ENCODE data around the gene MTTP.

MTTP gene

DNA sequence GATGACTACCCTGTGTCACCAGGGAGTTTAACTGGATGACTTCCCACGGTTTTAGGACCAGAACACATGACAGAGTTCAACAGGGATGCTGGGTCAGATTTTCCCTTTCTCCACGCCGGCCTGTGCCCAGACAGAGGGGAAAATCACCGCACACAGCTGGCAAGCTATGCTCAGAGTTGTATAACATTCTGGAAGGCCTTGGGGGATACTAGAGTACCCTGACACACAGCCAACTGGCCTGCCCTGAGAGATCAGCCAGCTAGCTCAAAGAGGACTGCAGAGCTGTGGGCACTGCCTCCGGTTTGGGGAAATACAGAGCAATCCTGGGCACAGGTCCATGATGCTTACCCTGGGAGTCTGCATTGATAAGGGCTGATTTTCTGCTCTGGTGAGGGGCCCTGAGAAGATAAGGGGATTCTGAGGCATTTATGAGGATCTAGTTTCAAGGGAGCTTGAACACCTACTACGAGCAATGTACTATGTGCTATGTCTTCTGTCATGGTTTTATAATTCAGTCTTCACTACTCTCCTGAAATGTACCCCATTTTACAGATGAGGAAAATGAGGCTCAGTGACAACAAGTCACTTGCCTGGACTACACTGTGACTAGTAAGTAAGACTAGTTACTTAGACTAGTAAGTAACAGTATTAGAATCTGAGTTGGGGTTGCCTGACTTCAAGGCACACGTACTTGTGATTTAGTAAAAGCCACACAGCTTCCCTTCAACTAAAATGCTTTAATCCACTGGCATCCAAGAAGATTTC, 68.3 kb downstream of the MTTP start:
- no peak for DNase-seq

DNA sequence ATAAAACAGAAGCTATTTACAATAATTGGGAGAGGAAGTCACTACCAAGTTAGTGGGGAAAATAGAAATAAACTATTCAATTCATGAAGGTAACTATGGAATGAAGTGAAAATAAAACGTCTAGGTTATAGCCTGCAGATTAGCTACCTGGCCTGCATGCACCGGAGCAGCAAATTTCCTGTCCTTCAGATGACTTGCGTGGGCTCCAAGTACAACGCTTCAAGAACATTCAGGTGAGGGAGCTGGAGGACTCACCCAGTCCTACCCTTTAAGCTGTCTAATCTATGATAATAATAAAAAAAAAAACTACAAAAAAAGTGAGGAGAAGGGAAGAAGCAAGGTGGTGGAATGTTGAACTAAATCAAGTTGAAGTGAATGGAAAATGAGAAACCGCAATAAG, 69.8 kb downstream of the MTTP start:
- DNase-seq = no peak

DNA sequence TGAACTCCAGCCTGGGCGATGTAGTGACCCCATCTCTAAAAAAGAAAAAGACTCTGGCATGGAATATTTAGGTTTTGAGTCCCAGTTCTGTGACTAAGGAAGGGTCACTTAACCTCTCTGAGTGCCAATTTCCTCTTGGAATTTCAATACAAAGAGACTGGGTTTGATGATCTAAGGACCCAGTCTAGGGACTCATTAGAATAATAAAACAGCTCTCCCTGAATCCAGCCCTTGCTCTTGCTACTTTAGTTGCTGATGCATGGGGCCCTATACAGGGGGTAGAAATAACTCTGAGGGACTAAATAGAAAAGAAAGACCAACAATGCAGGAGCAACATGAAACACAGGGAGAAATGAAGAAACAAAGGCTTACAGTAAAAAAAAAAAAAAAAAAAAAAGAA, 70.4 kb downstream of the MTTP start:
- no peak for DNase-seq

GRCh38 chr4:99645638-99646037, 71.0 kb downstream of the MTTP start:
- peak; percentile 31 to 58 for DNase-seq

DNA sequence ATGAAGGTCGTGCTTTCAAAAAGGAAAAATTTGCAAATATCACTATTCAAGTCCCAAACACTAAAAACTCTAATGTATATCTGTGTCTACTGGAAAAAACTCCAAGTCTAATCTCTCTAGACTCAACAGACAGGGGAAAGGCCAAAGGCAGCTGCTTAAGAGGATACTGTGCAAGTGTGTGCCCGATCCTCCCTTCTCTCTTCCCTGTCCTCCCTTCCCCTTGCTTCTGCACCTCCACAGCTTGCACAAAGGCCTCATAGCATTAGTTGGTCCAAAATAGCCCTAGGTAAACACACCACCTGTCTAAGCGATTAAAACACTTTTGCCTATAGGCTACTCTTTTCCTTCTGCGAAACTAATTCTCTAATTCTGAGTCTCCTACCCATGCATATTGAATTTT, 72.4 kb downstream of the MTTP start:
- DNase-seq = peak in 1 of 2 experiments; percentile 4

- peak in 1 of 2 experiments; percentile 27 for DNase-seq
Measured at GRCh38 chr4:99648321-99648720, 73.7 kb downstream of the MTTP start.

- no peak for DNase-seq
Measured at GRCh38 chr4:99649208-99649607, 74.6 kb downstream of the MTTP start.

- DNase-seq = no peak
Measured at GRCh38 chr4:99649778-99650177, 75.2 kb downstream of the MTTP start.

DNA sequence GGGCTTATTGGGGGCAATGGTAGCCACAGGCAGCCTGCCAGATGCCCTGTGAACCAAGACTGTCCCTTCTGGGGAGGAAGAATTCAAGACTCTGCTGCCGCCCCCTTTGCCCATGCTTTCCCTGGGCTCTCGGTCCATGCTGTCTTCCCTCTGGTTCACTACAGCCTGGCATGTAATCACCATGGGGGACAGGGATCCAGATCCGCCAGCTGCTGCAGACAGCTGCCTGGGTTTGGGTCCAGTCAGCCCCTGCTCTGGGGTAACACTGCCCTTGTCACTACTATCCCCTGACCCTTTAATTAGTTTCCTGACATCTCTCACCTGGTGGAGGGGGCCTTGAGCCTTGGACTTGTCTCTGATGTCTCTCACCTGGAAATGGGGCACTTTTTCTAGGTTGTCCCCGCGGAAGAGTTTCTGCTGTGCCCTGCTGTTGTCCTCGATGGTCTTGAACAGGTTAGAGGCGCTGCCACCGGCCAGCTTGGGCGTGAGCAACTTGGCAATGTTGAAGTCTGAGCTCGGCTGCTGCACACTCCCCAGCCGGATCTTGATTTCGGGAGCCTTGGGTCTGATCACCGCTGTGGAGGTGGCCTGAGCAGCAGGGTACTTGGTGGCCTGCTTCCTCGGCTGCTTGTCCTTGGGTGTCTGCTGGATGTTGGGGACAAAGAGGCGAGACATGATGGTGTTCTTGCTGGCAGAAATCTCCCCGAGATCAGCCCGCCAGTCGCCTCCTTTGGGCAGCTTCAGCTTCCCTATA, 76.6 kb downstream of the MTTP start:
- DNase-seq = no peak

GRCh38 chr4:99651811-99652485, 77.3 kb downstream of the MTTP start:
- no peak for DNase-seq

- no peak for DNase-seq
Measured at GRCh38 chr4:99652596-99653436, 78.2 kb downstream of the MTTP start.

DNA sequence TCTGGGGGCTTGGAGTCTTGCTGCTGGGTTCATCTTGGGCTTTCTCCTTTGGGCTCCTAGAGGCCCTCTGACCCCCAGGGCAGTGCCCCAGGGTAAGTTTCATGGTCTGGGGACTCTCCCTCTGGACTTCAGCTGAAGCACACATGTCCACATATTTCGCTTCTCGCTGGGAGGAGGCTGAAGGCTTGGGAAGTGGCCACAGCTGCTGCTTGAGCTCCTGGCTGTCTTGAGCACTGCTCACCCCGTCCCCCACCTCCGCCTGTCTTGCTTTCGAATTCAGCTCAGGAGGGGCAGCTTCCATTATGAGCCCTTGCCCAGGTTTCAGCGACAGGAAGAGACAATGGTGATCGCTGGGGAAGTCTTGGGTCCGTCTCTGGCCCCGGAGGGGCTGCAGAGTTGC, 79.3 kb downstream of the MTTP start:
- DNase-seq = no peak

- no peak for DNase-seq
Measured at GRCh38 chr4:99654361-99654761, 79.7 kb downstream of the MTTP start.

- no peak for DNase-seq
Measured at GRCh38 chr4:99655308-99656081, 80.9 kb downstream of the MTTP start.

DNA sequence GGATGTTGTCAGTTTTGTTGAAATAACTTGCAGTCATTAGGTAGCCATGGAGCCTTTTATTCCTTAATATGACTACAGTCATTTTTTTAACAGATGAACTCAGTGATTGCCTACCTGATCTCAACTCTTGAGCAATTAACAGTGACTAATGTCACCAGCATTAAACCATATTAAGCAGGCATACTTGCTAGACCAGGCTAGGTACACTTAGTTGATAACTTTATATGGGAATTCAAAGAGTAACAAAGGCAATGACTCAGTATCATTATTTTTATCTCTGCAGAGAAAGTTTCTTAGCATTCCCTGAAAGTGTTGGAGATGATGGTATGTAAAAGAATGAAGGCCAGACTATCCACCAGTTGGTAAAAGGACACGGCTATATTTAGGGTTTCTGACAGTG, 83.2 kb downstream of the MTTP start, which contains the start of gene C4orf54:
Gene C4orf54 (minus strand): TSS at position 31 of the 400 bp plus-strand sequence. CDS start 3,180 bp downstream, outside the sequence.
- DNase-seq = no peak

DNA sequence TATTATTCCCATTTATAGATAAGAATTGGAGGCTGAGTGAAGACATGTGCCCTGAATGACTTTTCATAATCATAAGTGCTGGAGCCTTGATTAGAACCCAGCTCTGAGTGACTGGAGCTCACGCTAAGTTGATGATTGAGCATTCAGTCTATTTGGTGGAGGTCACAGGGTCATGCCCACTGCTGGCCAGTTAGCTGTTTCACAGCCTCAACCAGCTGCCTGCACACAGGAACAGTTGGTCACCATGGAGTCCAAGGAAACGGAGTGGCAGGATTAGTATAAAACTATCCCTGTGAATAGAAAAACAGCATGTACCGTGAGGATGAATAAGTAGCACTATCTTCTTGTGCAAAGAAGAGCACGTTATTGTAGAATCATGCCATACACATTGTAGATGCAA, 84.0 kb downstream of the MTTP start:
- DNase-seq = peak in 1 of 2 experiments; percentile 13

DNA sequence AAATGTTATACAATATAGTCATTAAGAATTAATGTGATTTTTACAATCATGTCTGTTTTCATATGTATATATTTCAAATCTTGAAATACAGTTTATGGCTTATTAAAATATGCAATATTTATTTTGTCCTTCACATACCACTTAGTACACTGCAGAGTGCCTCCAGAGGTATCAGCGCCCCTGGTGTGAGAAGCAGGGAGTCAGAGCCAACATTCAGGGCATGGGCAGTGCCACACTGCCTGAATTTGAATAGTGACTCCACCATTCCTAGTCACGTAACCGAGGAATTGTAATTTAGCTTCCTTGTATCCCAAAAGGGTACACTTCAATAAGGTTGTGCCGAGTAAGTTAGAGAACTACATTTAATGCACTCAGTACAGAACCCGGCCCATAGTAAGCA, 87.3 kb downstream of the MTTP start:
- DNase-seq = no peak

DNA sequence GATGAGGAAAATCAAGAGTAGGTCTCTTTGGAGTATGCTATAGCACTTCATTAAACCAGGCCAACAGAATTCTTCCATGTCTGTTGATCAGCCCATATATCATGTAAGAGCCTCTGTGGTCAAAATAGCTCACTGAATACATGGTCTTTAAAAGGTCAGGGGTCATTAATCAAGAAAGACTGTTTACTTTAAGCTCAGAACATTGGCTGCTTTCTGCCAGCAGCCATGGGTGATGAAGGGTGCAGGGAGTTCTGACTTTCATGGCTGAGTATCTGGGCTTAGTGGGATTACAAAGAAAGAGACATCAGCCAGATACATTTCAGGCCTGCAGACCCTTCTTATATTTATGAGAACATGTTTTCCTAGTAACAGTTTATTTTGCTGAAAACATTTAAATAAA, 90.1 kb downstream of the MTTP start:
- no peak for DNase-seq

GRCh38 chr4:99665983-99666382, 91.4 kb downstream of the MTTP start:
- DNase-seq = no peak

- DNase-seq = no peak
Measured at GRCh38 chr4:99668472-99668871, 93.8 kb downstream of the MTTP start.

GRCh38 chr4:99669084-99669483, 94.5 kb downstream of the MTTP start:
- DNase-seq = no peak
